HUDEP-2 (cell line): Measurements from ENCODE around the gene PPP1R15B.

Source experiments
- DNase-seq, 76 experiments: peaks; one replicate each; lab custom pipeline; 2025; ENCODE audit not compliant: unreplicated experiment in 76 of 76; lab: John Stamatoyannopoulos, UW

PPP1R15B gene

DNA sequence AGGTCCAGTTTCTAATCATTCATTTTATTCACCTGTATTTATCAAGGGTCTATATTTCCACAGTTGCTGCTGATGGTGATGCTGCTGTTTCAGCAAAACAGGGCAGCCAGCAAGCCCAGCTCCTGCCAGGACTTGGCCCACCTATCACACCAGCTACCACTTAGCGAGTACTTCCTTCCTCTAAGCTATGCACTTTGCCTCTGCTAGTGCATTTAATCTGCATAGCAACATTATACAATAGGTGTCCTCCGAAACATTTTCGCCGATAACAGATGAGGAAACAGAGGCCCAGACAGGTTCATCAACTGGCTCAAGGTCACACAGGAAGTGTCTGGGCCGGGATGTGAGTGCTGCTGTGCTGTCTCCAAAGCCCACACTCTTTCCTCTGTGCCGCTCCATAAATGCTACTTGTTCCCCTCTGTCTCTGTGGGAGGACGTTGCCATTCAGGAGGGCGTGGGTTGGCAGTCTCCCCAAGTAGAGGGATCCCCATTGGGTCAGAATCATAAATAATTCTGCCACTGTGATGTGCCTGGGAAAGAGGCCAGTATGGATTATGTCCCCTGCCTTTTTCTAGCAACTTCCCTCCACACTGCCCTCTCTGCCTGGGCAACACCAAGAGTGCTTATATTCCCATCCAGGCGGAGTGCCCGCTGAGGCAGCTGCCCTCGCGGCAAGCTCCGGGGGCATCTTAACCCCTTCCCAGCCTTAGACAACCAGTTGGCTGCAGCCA is 42.5 kb downstream of the PPP1R15B start:
- no peak for DNase-seq

- no peak for DNase-seq
Measured at GRCh38 chr1:204367956-204368355, 43.7 kb downstream of the PPP1R15B start.

- DNase-seq, result no peak
Measured at GRCh38 chr1:204367193-204367858, 44.3 kb downstream of the PPP1R15B start.

- peak in 9 of 76 experiments; percentile 8 to 35 (median 28) for DNase-seq
Measured at GRCh38 chr1:204366759-204367158, 44.9 kb downstream of the PPP1R15B start.

- DNase-seq, result peak in 60 of 76 experiments; percentile 7 to 75 (median 40)
Measured at GRCh38 chr1:204363335-204364114, 48.1 kb downstream of the PPP1R15B start.

GRCh38 chr1:204362984-204363334 is 48.7 kb downstream of the PPP1R15B start:
- no peak for DNase-seq

DNA sequence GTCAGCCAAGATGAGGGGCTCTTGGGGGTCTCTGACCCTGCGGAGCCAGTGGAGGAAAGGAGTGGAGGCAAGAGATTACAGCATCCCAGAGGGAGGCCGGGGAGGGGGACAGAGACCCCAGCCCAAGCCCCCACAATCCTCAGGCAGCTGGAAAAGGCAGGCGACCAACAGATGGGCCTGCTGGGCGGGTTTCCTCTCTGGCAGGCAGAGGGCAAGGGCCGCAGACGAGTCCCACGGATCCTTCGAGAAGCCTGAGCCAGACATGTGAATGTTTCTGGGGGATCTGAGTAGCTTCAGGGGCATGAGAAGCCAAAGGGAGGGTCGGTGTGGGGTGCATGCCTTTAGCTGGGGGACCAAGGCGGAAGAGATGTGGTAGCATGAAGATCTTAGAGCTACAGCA is 49.8 kb downstream of the PPP1R15B start:
- no peak for DNase-seq

GRCh38 chr1:204361341-204361771 is 50.3 kb downstream of the PPP1R15B start:
- DNase-seq, result no peak

GRCh38 chr1:204360314-204360713 is 51.3 kb downstream of the PPP1R15B start:
- DNase-seq, result no peak

- peak in 2 of 76 experiments; percentile 3 to 12 for DNase-seq
Measured at GRCh38 chr1:204359474-204360255, 52.0 kb downstream of the PPP1R15B start, which contains the start of gene PLEKHA6. Gene PLEKHA6 (minus strand): TSS chr1:204359929. CDS start chr1:204273727, 86,202 bp downstream.

GRCh38 chr1:204359131-204359473 is 52.5 kb downstream of the PPP1R15B start:
- DNase-seq, result no peak

GRCh38 chr1:204358605-204359004 is 53.0 kb downstream of the PPP1R15B start:
- no peak for DNase-seq

- DNase-seq, result no peak
Measured at GRCh38 chr1:204357551-204358490, 53.8 kb downstream of the PPP1R15B start.

- DNase-seq, result no peak
Measured at GRCh38 chr1:204356997-204357396, 54.6 kb downstream of the PPP1R15B start.

GRCh38 chr1:204355913-204356312 is 55.7 kb downstream of the PPP1R15B start:
- DNase-seq, result no peak

DNA sequence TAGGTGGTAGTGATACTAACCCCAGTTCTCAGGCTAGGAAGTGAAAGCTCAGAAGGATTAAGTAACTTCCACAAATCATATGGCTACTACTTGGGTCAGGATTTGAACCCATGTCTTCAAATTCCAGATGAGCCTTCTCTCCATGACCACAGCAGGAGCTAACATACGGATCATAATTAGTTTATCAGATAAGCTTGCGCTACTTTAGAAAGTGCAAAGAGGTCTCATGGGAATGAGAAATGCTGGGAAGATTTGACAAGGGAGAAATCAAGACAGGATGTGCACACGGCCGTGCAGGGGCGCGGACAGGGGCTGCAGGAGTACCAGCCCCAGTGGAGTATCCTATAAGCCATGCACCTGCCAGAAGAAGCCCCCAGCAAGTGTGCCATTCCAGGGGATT is 57.0 kb downstream of the PPP1R15B start:
- DNase-seq, result no peak
